ENCODE measurements around the gene NCBP2.

Gene NCBP2

GRCh38 chr3:196916995-196917394 lies 25.3 kb downstream of the NCBP2 start:
- no peaks in the 10 kb centered on the region for H3K27me3 ChIP-seq (replicated peaks; ENCODE audit: control insufficient read depth, insufficient read depth, low read length, poor library complexity, severe bottlenecking)
- H3K27ac ChIP-seq (ENCODE audit: insufficient read depth, low read length, poor library complexity, severe bottlenecking), result no peak overlapping the region
- no peaks in the 10 kb centered on the region for H3K9me3 ChIP-seq (ENCODE audit: control insufficient read depth, low read length)
- H3K4me3 ChIP-seq (ENCODE audit: insufficient read depth, low read depth, low read length, poor library complexity, severe bottlenecking), result no peak overlapping the region
- DNase-seq, result no peak
- H3K36me3 ChIP-seq (ENCODE audit: control insufficient read depth, insufficient read depth, low read length), result peaks cover 16% of the 10 kb centered on the region
- no peaks in the 10 kb centered on the region for H3K4me1 ChIP-seq (ENCODE audit: control insufficient read depth, insufficient read depth, low read length, poor library complexity, severe bottlenecking)

- Histone ChIP-seq H3K27me3 (replicated peaks; ENCODE audit: control insufficient read depth, insufficient read depth, low read length, poor library complexity, severe bottlenecking) (no peaks in the 10 kb centered on the region), H3K36me3 (ENCODE audit: control insufficient read depth, insufficient read depth, low read length) (peaks cover 16% of the 10 kb centered on the region), H3K27ac (ENCODE audit: insufficient read depth, low read length, poor library complexity, severe bottlenecking) (no peak overlapping the region), H3K4me3 (ENCODE audit: insufficient read depth, low read depth, low read length, poor library complexity, severe bottlenecking) (no peak overlapping the region), H3K9me3 (ENCODE audit: control insufficient read depth, low read length) (no peaks in the 10 kb centered on the region), H3K4me1 (ENCODE audit: control insufficient read depth, insufficient read depth, low read length, poor library complexity, severe bottlenecking) (no peaks in the 10 kb centered on the region)
- DNase-seq, result no peak
Observed at GRCh38 chr3:196916221-196916620, 26.1 kb downstream of the NCBP2 start.

DNA sequence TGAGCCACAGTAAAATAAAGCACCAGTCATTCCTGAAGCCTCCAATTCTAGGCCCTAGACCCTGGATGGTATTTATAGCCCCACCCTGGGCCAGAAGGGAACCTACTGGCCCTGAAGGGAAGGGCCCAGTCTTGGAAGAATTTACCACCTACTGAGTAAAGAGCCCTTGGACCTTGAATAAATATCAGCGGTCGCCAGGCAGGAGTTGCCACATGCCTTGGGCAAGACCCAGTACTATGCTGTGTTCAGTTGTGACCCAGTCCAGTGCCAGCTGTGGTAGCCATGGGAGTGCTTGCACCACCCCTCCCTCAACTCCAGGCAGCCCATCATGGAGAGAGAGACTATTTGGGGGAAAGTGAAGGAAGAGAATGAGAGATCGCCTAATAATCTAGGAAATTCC lies 27.0 kb downstream of the NCBP2 start:
- H3K36me3 ChIP-seq (ENCODE audit: control insufficient read depth, insufficient read depth, low read length), result peaks cover 16% of the 10 kb centered on the region
- no peak overlapping the region for H3K4me3 ChIP-seq (ENCODE audit: insufficient read depth, low read depth, low read length, poor library complexity, severe bottlenecking)
- no peak overlapping the region for H3K27ac ChIP-seq (ENCODE audit: insufficient read depth, low read length, poor library complexity, severe bottlenecking)
- no peaks in the 10 kb centered on the region for H3K9me3 ChIP-seq (ENCODE audit: control insufficient read depth, low read length)
- H3K4me1 ChIP-seq (ENCODE audit: control insufficient read depth, insufficient read depth, low read length, poor library complexity, severe bottlenecking), result no peaks in the 10 kb centered on the region
- no peaks in the 10 kb centered on the region for H3K27me3 ChIP-seq (replicated peaks; ENCODE audit: control insufficient read depth, insufficient read depth, low read length, poor library complexity, severe bottlenecking)
- DNase-seq, result no peak

DNA sequence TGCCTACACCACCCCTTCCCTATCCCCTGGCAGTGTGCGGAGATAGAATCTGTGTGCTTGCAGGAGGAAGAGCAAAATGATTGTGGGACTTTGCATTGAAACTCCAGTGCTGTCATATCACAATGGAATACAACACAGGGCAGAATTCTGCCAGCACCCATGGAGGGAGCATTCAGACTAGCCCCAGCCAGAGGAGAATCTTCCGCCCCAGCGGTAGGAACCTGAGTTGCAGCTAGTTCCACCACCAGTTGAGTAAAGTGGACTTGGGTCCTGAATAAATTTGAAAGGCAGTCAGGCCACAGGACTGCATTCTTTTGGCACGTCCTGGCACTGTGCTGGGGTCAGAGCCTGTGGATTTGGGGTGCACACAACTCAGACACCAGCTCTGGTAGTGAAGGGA lies 27.5 kb downstream of the NCBP2 start:
- no peaks in the 10 kb centered on the region for H3K4me1 ChIP-seq (ENCODE audit: control insufficient read depth, insufficient read depth, low read length, poor library complexity, severe bottlenecking)
- no peak overlapping the region for H3K27ac ChIP-seq (ENCODE audit: insufficient read depth, low read length, poor library complexity, severe bottlenecking)
- no peak for DNase-seq
- H3K4me3 ChIP-seq (ENCODE audit: insufficient read depth, low read depth, low read length, poor library complexity, severe bottlenecking), result no peak overlapping the region
- H3K36me3 ChIP-seq (ENCODE audit: control insufficient read depth, insufficient read depth, low read length), result peaks cover 16% of the 10 kb centered on the region
- no peaks in the 10 kb centered on the region for H3K27me3 ChIP-seq (replicated peaks; ENCODE audit: control insufficient read depth, insufficient read depth, low read length, poor library complexity, severe bottlenecking)
- H3K9me3 ChIP-seq (ENCODE audit: control insufficient read depth, low read length), result no peaks in the 10 kb centered on the region

- Histone ChIP-seq H3K27ac (ENCODE audit: insufficient read depth, low read length, poor library complexity, severe bottlenecking) (no peak overlapping the region), H3K27me3 (replicated peaks; ENCODE audit: control insufficient read depth, insufficient read depth, low read length, poor library complexity, severe bottlenecking) (no peaks in the 10 kb centered on the region), H3K4me1 (ENCODE audit: control insufficient read depth, insufficient read depth, low read length, poor library complexity, severe bottlenecking) (no peaks in the 10 kb centered on the region), H3K36me3 (ENCODE audit: control insufficient read depth, insufficient read depth, low read length) (peaks cover 56% of the 10 kb centered on the region), H3K4me3 (ENCODE audit: insufficient read depth, low read depth, low read length, poor library complexity, severe bottlenecking) (no peak overlapping the region), H3K9me3 (ENCODE audit: control insufficient read depth, low read length) (no peaks in the 10 kb centered on the region)
- no peak for DNase-seq
Observed at GRCh38 chr3:196903740-196904139, 38.6 kb downstream of the NCBP2 start.

DNA sequence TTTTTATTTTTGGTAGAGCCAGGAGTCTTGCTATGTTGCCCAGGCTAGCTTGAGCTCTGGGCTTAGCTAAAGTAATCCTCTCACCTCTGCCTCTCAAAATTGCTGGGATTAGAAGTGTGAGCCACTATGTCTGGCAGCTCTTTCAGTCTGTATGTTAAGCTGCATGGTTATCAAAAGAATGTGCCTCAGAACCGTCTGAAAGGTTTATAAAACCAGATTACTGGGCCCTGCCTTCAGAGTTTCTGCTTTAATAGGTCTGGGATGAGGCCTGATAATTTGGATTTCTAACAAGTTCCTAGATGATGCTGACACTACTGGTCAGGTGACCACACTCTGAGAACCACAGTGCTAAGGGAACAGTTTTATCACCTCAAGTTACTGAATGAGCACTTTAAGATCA lies 40.0 kb downstream of the NCBP2 start:
- H3K27me3 ChIP-seq (replicated peaks; ENCODE audit: control insufficient read depth, insufficient read depth, low read length, poor library complexity, severe bottlenecking), result no peaks in the 10 kb centered on the region
- H3K4me3 ChIP-seq (ENCODE audit: insufficient read depth, low read depth, low read length, poor library complexity, severe bottlenecking), result no peak overlapping the region
- DNase-seq, result no peak
- no peaks in the 10 kb centered on the region for H3K9me3 ChIP-seq (ENCODE audit: control insufficient read depth, low read length)
- no peak overlapping the region for H3K27ac ChIP-seq (ENCODE audit: insufficient read depth, low read length, poor library complexity, severe bottlenecking)
- no peaks in the 10 kb centered on the region for H3K4me1 ChIP-seq (ENCODE audit: control insufficient read depth, insufficient read depth, low read length, poor library complexity, severe bottlenecking)
- peaks cover 56% of the 10 kb centered on the region for H3K36me3 ChIP-seq (ENCODE audit: control insufficient read depth, insufficient read depth, low read length)

DNA sequence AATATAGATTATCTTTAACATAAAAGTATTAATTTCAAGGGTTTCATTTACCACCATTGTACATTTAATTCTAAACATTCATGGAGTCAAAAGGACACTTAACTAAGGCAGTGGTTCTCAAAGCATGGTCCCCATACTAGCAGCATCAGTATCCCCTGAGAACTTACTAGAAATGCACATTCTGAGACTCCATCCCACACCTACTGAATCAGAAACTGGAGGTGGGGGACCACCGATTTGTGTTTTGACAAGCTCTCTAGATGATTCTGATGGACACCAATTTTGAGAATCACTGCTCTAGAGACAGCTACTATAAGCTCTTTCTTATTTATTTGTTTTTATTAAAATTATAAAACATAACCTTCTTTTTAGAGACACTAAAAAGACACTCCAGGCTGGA lies 40.6 kb downstream of the NCBP2 start:
- H3K36me3 ChIP-seq (ENCODE audit: control insufficient read depth, insufficient read depth, low read length), result peaks cover 56% of the 10 kb centered on the region
- no peak overlapping the region for H3K4me3 ChIP-seq (ENCODE audit: insufficient read depth, low read depth, low read length, poor library complexity, severe bottlenecking)
- H3K9me3 ChIP-seq (ENCODE audit: control insufficient read depth, low read length), result no peaks in the 10 kb centered on the region
- no peak for DNase-seq
- H3K27ac ChIP-seq (ENCODE audit: insufficient read depth, low read length, poor library complexity, severe bottlenecking), result no peak overlapping the region
- H3K27me3 ChIP-seq (replicated peaks; ENCODE audit: control insufficient read depth, insufficient read depth, low read length, poor library complexity, severe bottlenecking), result no peaks in the 10 kb centered on the region
- no peaks in the 10 kb centered on the region for H3K4me1 ChIP-seq (ENCODE audit: control insufficient read depth, insufficient read depth, low read length, poor library complexity, severe bottlenecking)

- no peak overlapping the region for H3K4me3 ChIP-seq (ENCODE audit: insufficient read depth, low read depth, low read length, poor library complexity, severe bottlenecking)
- H3K4me1 ChIP-seq (ENCODE audit: control insufficient read depth, insufficient read depth, low read length, poor library complexity, severe bottlenecking), result no peaks in the 10 kb centered on the region
Observed at GRCh38 chr3:196896229-196896628, 46.1 kb downstream of the NCBP2 start.

DNA sequence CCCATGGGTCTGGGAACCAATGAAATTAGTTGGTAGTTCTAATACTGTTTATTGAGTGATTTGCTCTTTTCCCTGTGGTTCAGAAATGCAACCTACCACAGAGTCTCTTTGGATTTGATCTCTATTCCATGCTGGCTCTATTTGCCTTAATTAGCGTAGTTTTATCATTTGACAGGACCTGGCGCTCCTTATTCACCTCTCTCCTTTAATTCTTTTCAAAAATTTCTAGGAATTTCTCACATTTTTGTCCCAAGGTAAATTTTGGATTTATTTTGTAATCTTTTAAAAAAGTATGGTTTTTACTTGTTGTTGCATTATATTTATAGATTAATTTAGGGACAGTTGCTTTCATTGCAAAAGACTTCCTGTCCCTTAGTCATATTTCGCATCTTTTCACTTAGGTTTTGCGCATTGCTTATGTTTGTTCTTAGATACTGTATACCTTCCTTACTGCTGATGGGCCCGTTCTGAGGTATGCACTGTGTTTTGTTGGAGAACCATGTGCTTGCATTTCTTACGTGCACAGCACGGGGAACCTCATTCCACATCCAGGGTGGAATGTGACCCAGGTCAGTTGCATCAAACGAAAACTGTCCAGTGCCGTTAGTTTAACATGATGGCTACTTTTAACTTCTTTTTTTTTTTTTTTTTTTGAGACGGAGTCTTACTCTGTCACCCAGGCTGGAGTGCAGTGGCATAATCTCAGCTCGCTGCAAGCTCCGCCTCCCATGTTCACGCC lies 47.6 kb downstream of the NCBP2 start:
- no peak for DNase-seq
- H3K27me3 ChIP-seq (replicated peaks; ENCODE audit: control insufficient read depth, insufficient read depth, low read length, poor library complexity, severe bottlenecking), result no peaks in the 10 kb centered on the region
- H3K36me3 ChIP-seq (ENCODE audit: control insufficient read depth, insufficient read depth, low read length), result peaks cover 4% of the 10 kb centered on the region
- H3K4me3 ChIP-seq (ENCODE audit: insufficient read depth, low read depth, low read length, poor library complexity, severe bottlenecking), result no peak overlapping the region
- no peaks in the 10 kb centered on the region for H3K4me1 ChIP-seq (ENCODE audit: control insufficient read depth, insufficient read depth, low read length, poor library complexity, severe bottlenecking)
- no peak overlapping the region for H3K27ac ChIP-seq (ENCODE audit: insufficient read depth, low read length, poor library complexity, severe bottlenecking)
- no peaks in the 10 kb centered on the region for H3K9me3 ChIP-seq (ENCODE audit: control insufficient read depth, low read length)

More at GRCh38 chr3:196896229-196896628, 46.1 kb downstream of the NCBP2 start:
- no peaks in the 10 kb centered on the region for H3K9me3 ChIP-seq (ENCODE audit: control insufficient read depth, low read length)
- H3K36me3 ChIP-seq (ENCODE audit: control insufficient read depth, insufficient read depth, low read length), result peaks cover 17% of the 10 kb centered on the region
- no peak overlapping the region for H3K27ac ChIP-seq (ENCODE audit: insufficient read depth, low read length, poor library complexity, severe bottlenecking)
- no peaks in the 10 kb centered on the region for H3K27me3 ChIP-seq (replicated peaks; ENCODE audit: control insufficient read depth, insufficient read depth, low read length, poor library complexity, severe bottlenecking)
- DNase-seq, result no peak

DNA sequence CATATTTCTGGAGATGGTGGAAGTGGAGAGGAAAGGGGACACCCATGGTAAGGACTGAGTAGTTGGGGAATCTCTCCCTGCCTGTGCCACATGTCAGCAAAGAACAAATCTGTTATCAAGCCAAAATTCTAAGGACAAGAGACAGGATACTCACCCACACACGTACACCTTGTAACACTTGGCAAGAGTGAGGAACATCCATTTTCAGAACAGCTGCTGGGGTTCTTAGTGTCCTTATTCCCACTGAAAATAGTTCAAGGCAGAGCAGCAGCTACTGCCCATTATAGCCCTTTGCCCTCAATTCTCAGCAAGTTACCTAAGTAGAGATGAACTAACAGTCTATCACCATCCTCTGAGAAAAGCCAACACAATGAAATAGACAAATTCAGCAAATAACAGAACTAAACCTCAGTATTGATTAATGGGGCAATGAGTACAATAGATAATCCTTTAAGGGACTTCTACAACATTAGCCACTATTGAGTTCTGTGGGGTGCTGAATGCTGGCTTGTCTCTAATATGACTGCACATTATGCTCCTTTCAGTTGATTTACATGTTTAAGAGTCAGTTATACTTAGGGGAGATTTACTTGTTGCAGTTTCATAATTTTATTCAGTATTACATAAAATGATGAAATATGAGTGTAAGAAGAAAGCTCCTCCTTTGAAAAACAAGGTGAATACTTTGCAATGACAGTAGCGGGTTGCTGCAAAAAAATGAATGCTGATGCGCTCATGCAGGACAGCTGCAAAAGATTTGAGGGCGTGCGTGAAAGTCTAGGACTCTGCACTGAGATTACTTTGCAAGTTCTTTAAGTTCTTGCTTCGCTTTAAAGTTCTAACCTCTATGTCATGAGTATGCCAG lies 52.3 kb downstream of the NCBP2 start:
- Histone ChIP-seq H3K27ac (ENCODE audit: insufficient read depth, low read length, poor library complexity, severe bottlenecking) (no peak overlapping the region), H3K4me1 (ENCODE audit: control insufficient read depth, insufficient read depth, low read length, poor library complexity, severe bottlenecking) (no peaks in the 10 kb centered on the region), H3K4me3 (ENCODE audit: insufficient read depth, low read depth, low read length, poor library complexity, severe bottlenecking) (no peak overlapping the region), H3K36me3 (ENCODE audit: control insufficient read depth, insufficient read depth, low read length) (peaks cover 16% of the 10 kb centered on the region), H3K27me3 (replicated peaks; ENCODE audit: control insufficient read depth, insufficient read depth, low read length, poor library complexity, severe bottlenecking) (no peaks in the 10 kb centered on the region), H3K9me3 (ENCODE audit: control insufficient read depth, low read length) (no peaks in the 10 kb centered on the region)
- no peak for DNase-seq
